GM23338 (cell line): ENCODE data around the gene SPINT1. TPM values are rescaled to one million over a fixed set of nuclear protein-coding genes. Genes with fewer than 3 reads are reported as not detected.

Experiments used
- ATAC-seq: fragments of 200-7000 bp; cut with Tn5 transposase; 3 replicates; pipeline ENCODE4 v1.9.1; 2020
- DNase-seq: peaks from one replicate; pipeline ENCODE4 v3.0.0-alpha.2; 2015; ENCODE audit warnings: low spot score
- H2AFZ ChIP-seq: fragments of 200-600 bp; sonication (generic); 2 replicates; pipeline ENCODE4 v1.8.0; 2016; ENCODE audit warnings: antibody characterized with exemption, mild to moderate bottlenecking, moderate library complexity
- H3F3A ChIP-seq: fragments of 200-600 bp; sonication (generic); replicated peaks from 2 replicates; pipeline ENCODE4 v1.8.0; 2017; ENCODE audit warnings: antibody characterized with exemption, mixed run types, low read depth
- H3K27ac ChIP-seq: fragments of 200-600 bp; sonication (generic); 2 replicates; pipeline ENCODE4 v1.6.1; 2016; ENCODE audit warnings: low read depth
- H3K27me3 ChIP-seq: fragments of 200-600 bp; sonication (generic); 2 replicates; pipeline ENCODE4 v1.8.0; 2016; ENCODE audit warnings: mild to moderate bottlenecking, mixed run types, moderate library complexity; ENCODE audit not compliant: insufficient read depth
- H3K36me3 ChIP-seq: fragments of 200-600 bp; sonication (generic); 2 replicates; pipeline ENCODE4 v1.8.0; 2016; ENCODE audit warnings: mild to moderate bottlenecking; ENCODE audit not compliant: insufficient read depth
- H3K4me1 ChIP-seq: fragments of 200-600 bp; sonication (generic); 2 replicates; pipeline ENCODE4 v1.8.0; 2016; ENCODE audit warnings: mild to moderate bottlenecking, moderate library complexity; ENCODE audit not compliant: insufficient read depth
- H3K4me2 ChIP-seq: fragments of 200-600 bp; sonication (generic); 2 replicates; pipeline ENCODE4 v1.7.1; 2017; ENCODE audit warnings: mixed run types
- H3K4me3 ChIP-seq: fragments of 200-600 bp; sonication (generic); 2 replicates; pipeline ENCODE4 v1.6.1; 2016; ENCODE audit warnings: mixed run types
- H3K79me2 ChIP-seq: fragments of 200-600 bp; sonication (generic); replicated peaks from 2 replicates; pipeline ENCODE4 v1.8.0; 2017; ENCODE audit warnings: mild to moderate bottlenecking; ENCODE audit not compliant: insufficient read depth
- H3K9me2 ChIP-seq: fragments of 200-600 bp; sonication (generic); 2 replicates; pipeline ENCODE4 v1.8.0; 2017; ENCODE audit not compliant: insufficient read depth
- H4K20me1 ChIP-seq: fragments of 200-600 bp; sonication (generic); replicated peaks from 2 replicates; pipeline ENCODE4 v1.8.0; 2017; ENCODE audit warnings: mild to moderate bottlenecking; ENCODE audit not compliant: insufficient read depth
- H3K27ac Mint-ChIP-seq: 2 replicates; pipeline ENCODE4 v1.8.0; 2020; ENCODE audit warnings: inconsistent platforms, mild to moderate bottlenecking, moderate library complexity, mixed read lengths
- H3K27me3 Mint-ChIP-seq: 3 replicates; pipeline ENCODE4 v1.8.0; 2022; ENCODE audit warnings: low read depth, mild to moderate bottlenecking, moderate library complexity, mixed read lengths, inconsistent platforms; ENCODE audit not compliant: insufficient read depth, poor library complexity
- H3K36me3 Mint-ChIP-seq: 3 replicates; pipeline ENCODE4 v1.8.0; 2021; ENCODE audit warnings: low read depth, mild to moderate bottlenecking, inconsistent platforms, moderate library complexity, mixed read lengths
- H3K4me1 Mint-ChIP-seq: 3 replicates; pipeline ENCODE4 v1.8.0; 2020; ENCODE audit warnings: mild to moderate bottlenecking, inconsistent platforms, mixed read lengths
- H3K4me3 Mint-ChIP-seq: 3 replicates; pipeline ENCODE4 v1.8.0; 2021; ENCODE audit warnings: moderate library complexity, mild to moderate bottlenecking, inconsistent platforms, mixed read lengths
- H3K9me3 Mint-ChIP-seq: 3 replicates; pipeline ENCODE4 v1.8.0; 2020; ENCODE audit warnings: moderate library complexity, mild to moderate bottlenecking, inconsistent platforms, mixed read lengths
- CREB1 ChIP-seq: fragments of 250-450 bp; sonication (Bioruptor Pico); IDR thresholded peaks from 2 replicates; pipeline ENCODE4 v1.5.0; 2020; ENCODE audit warnings: low read depth, mild to moderate bottlenecking, moderate library complexity
- EZH2 ChIP-seq: fragments of 200-600 bp; sonication (generic); IDR thresholded peaks from one replicate; pipeline ENCODE4 v1.8.0; 2017; ENCODE audit warnings: antibody characterized with exemption, mild to moderate bottlenecking, low read depth; ENCODE audit not compliant: unreplicated experiment
- EZH2phosphoT487 ChIP-seq: fragments of 200-600 bp; sonication (generic); IDR thresholded peaks from one replicate; pipeline ENCODE4 v1.8.1; 2018; ENCODE audit warnings: antibody characterized with exemption; ENCODE audit not compliant: unreplicated experiment
- JUNB ChIP-seq: IDR thresholded peaks from one replicate; pipeline ENCODE4 v1.6.1; 2016; ENCODE audit warnings: antibody characterized with exemption; ENCODE audit not compliant: unreplicated experiment
- NANOG ChIP-seq: IDR thresholded peaks from 2 replicates; pipeline ENCODE4 v1.6.1; 2016; ENCODE audit warnings: antibody characterized with exemption, borderline replicate concordance
- POLR2AphosphoS5 ChIP-seq: IDR thresholded peaks from 2 replicates; pipeline ENCODE4 v1.6.1; 2016; ENCODE audit warnings: antibody characterized with exemption, low read depth
- STAT1 ChIP-seq: IDR thresholded peaks from one replicate; pipeline ENCODE4 v1.6.1; 2016; ENCODE audit warnings: antibody characterized with exemption; ENCODE audit not compliant: unreplicated experiment
- ZNF114 ChIP-seq: fragments of 250-450 bp; sonication (Bioruptor Pico); IDR thresholded peaks from 2 replicates; pipeline ENCODE4 v1.5.0; 2020; ENCODE audit warnings: mild to moderate bottlenecking, moderate library complexity
- ZNF331 ChIP-seq: fragments of 250-450 bp; sonication (Bioruptor Pico); IDR thresholded peaks from 2 replicates; pipeline ENCODE4 v1.5.0; 2020; ENCODE audit warnings: low read depth, mild to moderate bottlenecking, moderate library complexity
- polyA plus RNA-seq: library from polyadenylated mRNA; unstranded; fragments of >200 nt; fragmentation: Nextera tagmentation; extraction: Ambion mirVana; gene quantifications from 2 replicates; pipeline ENCODE4 v1.2.1, GENCODE V29; 2016
- total RNA-seq: library from RNA; depleted of rRNA; stranded (reverse); fragments of >200 nt; shearing (Covaris generic); gene quantifications from 2 replicates; pipeline ENCODE4 v1.2.3, GENCODE V29; 2014
- TF ChIP-seq, protein P1 (sequence below), 2 experiments: fragments of 200-600 bp in 1 of 2; sonication (generic) in 1 of 2; conservative IDR thresholded peaks; 2 replicates each; pipeline versions ENCODE4 v1.5.1 to v1.6.1; 2016 to 2017; ENCODE audit warnings: antibody characterized with exemption in 2 of 2, low read depth in 2 of 2, mild to moderate bottlenecking in 2 of 2, moderate library complexity in 1 of 2
- TF ChIP-seq, protein P2 (sequence below): fragments of 250-450 bp; sonication (Bioruptor Pico); IDR thresholded peaks from 2 replicates; pipeline ENCODE4 v1.5.0; 2020; ENCODE audit warnings: mild to moderate bottlenecking, moderate library complexity
- TF ChIP-seq, protein P3 (sequence below): IDR thresholded peaks from 2 replicates; pipeline ENCODE4 v1.6.1; 2016; ENCODE audit warnings: antibody characterized with exemption
- TF ChIP-seq, protein P4 (sequence below): IDR thresholded peaks from one replicate; pipeline ENCODE4 v1.6.1; 2018; ENCODE audit warnings: antibody characterized with exemption; ENCODE audit not compliant: unreplicated experiment

Gene SPINT1
- total and polyA plus RNA-seq, 2 experiments from 2014 or later = 41.3 to 253 TPM

DNA sequence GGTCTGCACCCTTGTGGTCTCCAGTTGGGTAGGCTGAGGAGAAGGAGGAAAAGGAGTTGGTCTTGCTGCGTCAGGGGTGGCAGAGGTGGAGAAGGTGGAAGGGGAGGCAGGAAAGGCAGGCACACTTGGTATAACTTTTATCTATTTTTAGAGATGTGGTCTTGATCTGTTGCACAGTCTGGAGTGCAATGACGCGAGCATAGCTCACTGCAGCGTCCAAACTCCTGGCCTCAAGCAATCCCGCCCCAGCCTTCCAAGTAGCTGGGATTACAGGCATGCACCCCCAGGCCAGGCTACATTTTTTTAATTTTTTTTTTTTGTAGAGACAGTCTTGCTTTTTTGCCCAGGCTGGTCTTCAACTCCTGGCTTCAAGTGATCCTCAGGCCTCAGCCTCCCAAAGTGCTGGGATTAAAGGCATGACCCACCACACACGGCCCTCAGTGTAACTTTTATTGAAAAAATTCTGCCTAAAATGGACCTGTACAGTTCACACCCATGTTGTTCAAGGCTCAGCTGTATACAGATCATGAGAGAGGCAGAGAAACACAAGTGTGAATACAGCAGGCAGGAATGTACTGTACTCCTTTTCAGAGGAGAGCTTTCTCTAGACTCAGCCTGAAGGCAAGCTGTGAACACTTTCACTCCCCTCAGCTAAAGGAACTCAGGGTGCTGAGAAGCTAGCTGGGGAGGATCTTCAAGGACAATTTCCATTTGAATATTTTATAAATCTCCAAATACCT, 32.3 kb downstream of the SPINT1 start:
- Histone ChIP-seq H3K27me3 (no peaks in the 10 kb centered on the region), H3K4me1 (peaks cover 25% of the 10 kb centered on the region), H4K20me1 (no peaks in the 10 kb centered on the region), H3K4me3 (no peak overlapping the region), H3K9me2 (no peaks in the 10 kb centered on the region), H3K4me2 (no peak overlapping the region), H3K27ac (no peak overlapping the region), H3K79me2 (no peaks in the 10 kb centered on the region), H3K36me3 (no peaks in the 10 kb centered on the region), H3F3A (peaks cover 5% of the 10 kb centered on the region; the same call in 1 of the 2 replicates), H2AFZ (no peak overlapping the region)
- H3K36me3 Mint-ChIP-seq = no peaks in the 10 kb centered on the region
- no peak for TF ChIP-seq CREB1
- TF ChIP-seq, protein P1, sequence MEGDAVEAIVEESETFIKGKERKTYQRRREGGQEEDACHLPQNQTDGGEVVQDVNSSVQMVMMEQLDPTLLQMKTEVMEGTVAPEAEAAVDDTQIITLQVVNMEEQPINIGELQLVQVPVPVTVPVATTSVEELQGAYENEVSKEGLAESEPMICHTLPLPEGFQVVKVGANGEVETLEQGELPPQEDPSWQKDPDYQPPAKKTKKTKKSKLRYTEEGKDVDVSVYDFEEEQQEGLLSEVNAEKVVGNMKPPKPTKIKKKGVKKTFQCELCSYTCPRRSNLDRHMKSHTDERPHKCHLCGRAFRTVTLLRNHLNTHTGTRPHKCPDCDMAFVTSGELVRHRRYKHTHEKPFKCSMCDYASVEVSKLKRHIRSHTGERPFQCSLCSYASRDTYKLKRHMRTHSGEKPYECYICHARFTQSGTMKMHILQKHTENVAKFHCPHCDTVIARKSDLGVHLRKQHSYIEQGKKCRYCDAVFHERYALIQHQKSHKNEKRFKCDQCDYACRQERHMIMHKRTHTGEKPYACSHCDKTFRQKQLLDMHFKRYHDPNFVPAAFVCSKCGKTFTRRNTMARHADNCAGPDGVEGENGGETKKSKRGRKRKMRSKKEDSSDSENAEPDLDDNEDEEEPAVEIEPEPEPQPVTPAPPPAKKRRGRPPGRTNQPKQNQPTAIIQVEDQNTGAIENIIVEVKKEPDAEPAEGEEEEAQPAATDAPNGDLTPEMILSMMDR (conservative IDR thresholded peaks at IDR 0.05; ENCODE audit: low read depth in 2 of 2) = no peak
- no peak for TF ChIP-seq NANOG
- TF ChIP-seq ZNF114 = no peak
- TF ChIP-seq EZH2 = no peak
- TF ChIP-seq POLR2AphosphoS5 = no peak
- TF ChIP-seq, protein P2, sequence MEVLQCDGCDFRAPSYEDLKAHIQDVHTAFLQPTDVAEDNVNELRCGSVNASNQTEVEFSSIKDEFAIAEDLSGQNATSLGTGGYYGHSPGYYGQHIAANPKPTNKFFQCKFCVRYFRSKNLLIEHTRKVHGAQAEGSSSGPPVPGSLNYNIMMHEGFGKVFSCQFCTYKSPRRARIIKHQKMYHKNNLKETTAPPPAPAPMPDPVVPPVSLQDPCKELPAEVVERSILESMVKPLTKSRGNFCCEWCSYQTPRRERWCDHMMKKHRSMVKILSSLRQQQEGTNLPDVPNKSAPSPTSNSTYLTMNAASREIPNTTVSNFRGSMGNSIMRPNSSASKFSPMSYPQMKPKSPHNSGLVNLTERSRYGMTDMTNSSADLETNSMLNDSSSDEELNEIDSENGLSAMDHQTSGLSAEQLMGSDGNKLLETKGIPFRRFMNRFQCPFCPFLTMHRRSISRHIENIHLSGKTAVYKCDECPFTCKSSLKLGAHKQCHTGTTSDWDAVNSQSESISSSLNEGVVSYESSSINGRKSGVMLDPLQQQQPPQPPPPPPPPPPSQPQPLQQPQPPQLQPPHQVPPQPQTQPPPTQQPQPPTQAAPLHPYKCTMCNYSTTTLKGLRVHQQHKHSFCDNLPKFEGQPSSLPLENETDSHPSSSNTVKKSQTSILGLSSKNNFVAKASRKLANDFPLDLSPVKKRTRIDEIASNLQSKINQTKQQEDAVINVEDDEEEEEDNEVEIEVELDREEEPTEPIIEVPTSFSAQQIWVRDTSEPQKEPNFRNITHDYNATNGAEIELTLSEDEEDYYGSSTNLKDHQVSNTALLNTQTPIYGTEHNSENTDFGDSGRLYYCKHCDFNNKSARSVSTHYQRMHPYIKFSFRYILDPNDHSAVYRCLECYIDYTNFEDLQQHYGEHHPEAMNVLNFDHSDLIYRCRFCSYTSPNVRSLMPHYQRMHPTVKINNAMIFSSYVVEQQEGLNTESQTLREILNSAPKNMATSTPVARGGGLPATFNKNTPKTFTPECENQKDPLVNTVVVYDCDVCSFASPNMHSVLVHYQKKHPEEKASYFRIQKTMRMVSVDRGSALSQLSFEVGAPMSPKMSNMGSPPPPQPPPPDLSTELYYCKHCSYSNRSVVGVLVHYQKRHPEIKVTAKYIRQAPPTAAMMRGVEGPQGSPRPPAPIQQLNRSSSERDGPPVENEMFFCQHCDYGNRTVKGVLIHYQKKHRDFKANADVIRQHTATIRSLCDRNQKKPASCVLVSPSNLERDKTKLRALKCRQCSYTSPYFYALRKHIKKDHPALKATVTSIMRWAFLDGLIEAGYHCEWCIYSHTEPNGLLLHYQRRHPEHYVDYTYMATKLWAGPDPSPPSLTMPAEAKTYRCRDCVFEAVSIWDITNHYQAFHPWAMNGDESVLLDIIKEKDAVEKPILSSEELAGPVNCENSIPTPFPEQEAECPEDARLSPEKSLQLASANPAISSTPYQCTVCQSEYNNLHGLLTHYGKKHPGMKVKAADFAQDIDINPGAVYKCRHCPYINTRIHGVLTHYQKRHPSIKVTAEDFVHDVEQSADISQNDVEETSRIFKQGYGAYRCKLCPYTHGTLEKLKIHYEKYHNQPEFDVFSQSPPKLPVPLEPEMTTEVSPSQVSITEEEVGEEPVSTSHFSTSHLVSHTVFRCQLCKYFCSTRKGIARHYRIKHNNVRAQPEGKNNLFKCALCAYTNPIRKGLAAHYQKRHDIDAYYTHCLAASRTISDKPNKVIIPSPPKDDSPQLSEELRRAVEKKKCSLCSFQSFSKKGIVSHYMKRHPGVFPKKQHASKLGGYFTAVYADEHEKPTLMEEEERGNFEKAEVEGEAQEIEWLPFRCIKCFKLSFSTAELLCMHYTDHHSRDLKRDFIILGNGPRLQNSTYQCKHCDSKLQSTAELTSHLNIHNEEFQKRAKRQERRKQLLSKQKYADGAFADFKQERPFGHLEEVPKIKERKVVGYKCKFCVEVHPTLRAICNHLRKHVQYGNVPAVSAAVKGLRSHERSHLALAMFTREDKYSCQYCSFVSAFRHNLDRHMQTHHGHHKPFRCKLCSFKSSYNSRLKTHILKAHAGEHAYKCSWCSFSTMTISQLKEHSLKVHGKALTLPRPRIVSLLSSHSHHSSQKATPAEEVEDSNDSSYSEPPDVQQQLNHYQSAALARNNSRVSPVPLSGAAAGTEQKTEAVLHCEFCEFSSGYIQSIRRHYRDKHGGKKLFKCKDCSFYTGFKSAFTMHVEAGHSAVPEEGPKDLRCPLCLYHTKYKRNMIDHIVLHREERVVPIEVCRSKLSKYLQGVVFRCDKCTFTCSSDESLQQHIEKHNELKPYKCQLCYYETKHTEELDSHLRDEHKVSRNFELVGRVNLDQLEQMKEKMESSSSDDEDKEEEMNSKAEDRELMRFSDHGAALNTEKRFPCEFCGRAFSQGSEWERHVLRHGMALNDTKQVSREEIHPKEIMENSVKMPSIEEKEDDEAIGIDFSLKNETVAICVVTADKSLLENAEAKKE = no peak
- TF ChIP-seq JUNB = no peak
- TF ChIP-seq, protein P3, sequence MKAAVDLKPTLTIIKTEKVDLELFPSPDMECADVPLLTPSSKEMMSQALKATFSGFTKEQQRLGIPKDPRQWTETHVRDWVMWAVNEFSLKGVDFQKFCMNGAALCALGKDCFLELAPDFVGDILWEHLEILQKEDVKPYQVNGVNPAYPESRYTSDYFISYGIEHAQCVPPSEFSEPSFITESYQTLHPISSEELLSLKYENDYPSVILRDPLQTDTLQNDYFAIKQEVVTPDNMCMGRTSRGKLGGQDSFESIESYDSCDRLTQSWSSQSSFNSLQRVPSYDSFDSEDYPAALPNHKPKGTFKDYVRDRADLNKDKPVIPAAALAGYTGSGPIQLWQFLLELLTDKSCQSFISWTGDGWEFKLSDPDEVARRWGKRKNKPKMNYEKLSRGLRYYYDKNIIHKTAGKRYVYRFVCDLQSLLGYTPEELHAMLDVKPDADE = no peak
- no peak for TF ChIP-seq EZH2phosphoT487
- TF ChIP-seq, protein P4, sequence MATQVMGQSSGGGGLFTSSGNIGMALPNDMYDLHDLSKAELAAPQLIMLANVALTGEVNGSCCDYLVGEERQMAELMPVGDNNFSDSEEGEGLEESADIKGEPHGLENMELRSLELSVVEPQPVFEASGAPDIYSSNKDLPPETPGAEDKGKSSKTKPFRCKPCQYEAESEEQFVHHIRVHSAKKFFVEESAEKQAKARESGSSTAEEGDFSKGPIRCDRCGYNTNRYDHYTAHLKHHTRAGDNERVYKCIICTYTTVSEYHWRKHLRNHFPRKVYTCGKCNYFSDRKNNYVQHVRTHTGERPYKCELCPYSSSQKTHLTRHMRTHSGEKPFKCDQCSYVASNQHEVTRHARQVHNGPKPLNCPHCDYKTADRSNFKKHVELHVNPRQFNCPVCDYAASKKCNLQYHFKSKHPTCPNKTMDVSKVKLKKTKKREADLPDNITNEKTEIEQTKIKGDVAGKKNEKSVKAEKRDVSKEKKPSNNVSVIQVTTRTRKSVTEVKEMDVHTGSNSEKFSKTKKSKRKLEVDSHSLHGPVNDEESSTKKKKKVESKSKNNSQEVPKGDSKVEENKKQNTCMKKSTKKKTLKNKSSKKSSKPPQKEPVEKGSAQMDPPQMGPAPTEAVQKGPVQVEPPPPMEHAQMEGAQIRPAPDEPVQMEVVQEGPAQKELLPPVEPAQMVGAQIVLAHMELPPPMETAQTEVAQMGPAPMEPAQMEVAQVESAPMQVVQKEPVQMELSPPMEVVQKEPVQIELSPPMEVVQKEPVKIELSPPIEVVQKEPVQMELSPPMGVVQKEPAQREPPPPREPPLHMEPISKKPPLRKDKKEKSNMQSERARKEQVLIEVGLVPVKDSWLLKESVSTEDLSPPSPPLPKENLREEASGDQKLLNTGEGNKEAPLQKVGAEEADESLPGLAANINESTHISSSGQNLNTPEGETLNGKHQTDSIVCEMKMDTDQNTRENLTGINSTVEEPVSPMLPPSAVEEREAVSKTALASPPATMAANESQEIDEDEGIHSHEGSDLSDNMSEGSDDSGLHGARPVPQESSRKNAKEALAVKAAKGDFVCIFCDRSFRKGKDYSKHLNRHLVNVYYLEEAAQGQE = no peak
- TF ChIP-seq STAT1 = no peak
- no peak for TF ChIP-seq ZNF331 (CRISPR knock-in tag)
- no peak for ATAC-seq
- H3K4me3 Mint-ChIP-seq = no peak overlapping the region
- no peak overlapping the region for H3K27ac Mint-ChIP-seq
- no peaks in the 10 kb centered on the region; the same call in 2 of the 3 replicates for H3K9me3 Mint-ChIP-seq
- no peak for DNase-seq
- H3K4me1 Mint-ChIP-seq = peaks cover 36% of the 10 kb centered on the region
- peaks cover 13% of the 10 kb centered on the region for H3K27me3 Mint-ChIP-seq
